K562 (cell line): ENCODE data around the gene TCF3. TPM values are rescaled to one million over a fixed set of nuclear protein-coding genes. Genes with fewer than 3 reads are reported as not detected.

Experiments used
- ATAC-seq: fragments of 200-7000 bp; cut with Tn5 transposase; 3 replicates; pipeline ENCODE4 v1.9.1; 2020; ENCODE audit warnings: moderate library complexity
- BruUV-seq: library from RNA; stranded (reverse); fragments of 400-500 nt; replicated peaks from 2 replicates; lab custom pipeline; 2021; lab: Mats Ljungman, UMichigan
- CTCF ChIA-PET: fragments of 300-600 bp; formaldehyde crosslinking; extraction: SDS; loops from one replicate; lab custom pipeline; 2021; ENCODE audit warnings: low intra/inter-chr PET ratio; lab: Yijun Ruan, JAX
- POLR2A ChIA-PET: fragments of 300-600, 350-650 bp; sonication (Branson Sonifier 250); formaldehyde crosslinking; extraction: SDS; loops from one replicate; lab custom pipeline; 2021; ENCODE audit warnings: antibody characterized with exemption, inconsistent platforms; lab: Yijun Ruan, JAX
- DNase-seq, 4 experiments: peaks; one replicate each; pipeline versions ENCODE4 v3.0.0 to v3.0.0-alpha.2; 2011 to 2018; ENCODE audit warnings: low spot score in 3 of 4, mixed read lengths in 3 of 4; ENCODE audit errors: extremely low read depth in 1 of 4
- FAIRE-seq: peaks from 2 replicates; lab custom pipeline; 2011; peaks lifted over from hg19 to GRCh38; lab: Jason Lieb, UNC
- H2AFZ ChIP-seq: 2 replicates; pipeline ENCODE4 v1.6.0; 2011; ENCODE audit warnings: low read depth, low read length, control low read depth, inconsistent platforms
- H3K27ac ChIP-seq: fragments of 200-600 bp; 3 replicates; pipeline ENCODE4 v1.8.0; 2011; ENCODE audit warnings: low read depth, mild to moderate bottlenecking, control low read depth, inconsistent platforms, low read length, moderate library complexity, mixed read lengths; ENCODE audit errors: extremely low read depth
- H3K27me3 ChIP-seq, 2 experiments: fragments of 300-600 bp in 1 of 2; 2 replicates in 1 of 2; 3 replicates in 1 of 2; pipeline versions ENCODE4 v1.6.0 to v1.8.0; 2011; ENCODE audit warnings: inconsistent platforms in 2 of 2, low read length in 2 of 2, mild to moderate bottlenecking in 1 of 2, mixed read lengths in 1 of 2, moderate library complexity in 1 of 2; ENCODE audit not compliant: control insufficient read depth in 2 of 2, insufficient read depth in 2 of 2
- H3K36me3 ChIP-seq: fragments of 300-600 bp; 3 replicates; pipeline ENCODE4 v1.8.0; 2011; ENCODE audit warnings: mild to moderate bottlenecking, low read length, inconsistent platforms; ENCODE audit not compliant: control insufficient read depth, insufficient read depth
- H3K4me1 ChIP-seq, 2 experiments: fragments of 200-600 bp in 1 of 2; replicated peaks in 1 of 2; 2 replicates in 1 of 2; 3 replicates in 1 of 2; pipeline versions ENCODE4 v1.5.1 to v1.8.0; 2011; ENCODE audit warnings: inconsistent platforms in 2 of 2, low read length in 2 of 2, mild to moderate bottlenecking in 1 of 2, mixed read lengths in 1 of 2, moderate library complexity in 1 of 2; ENCODE audit not compliant: control insufficient read depth in 2 of 2, insufficient read depth in 2 of 2
- H3K4me2 ChIP-seq: 2 replicates; pipeline ENCODE4 v1.6.1; 2011; ENCODE audit warnings: low read length, control low read depth, inconsistent platforms, mixed read lengths; ENCODE audit not compliant: insufficient read depth
- H3K4me3 ChIP-seq: fragments of 200-600 bp; sonication (generic), shearing (Covaris generic); 2 replicates; pipeline ENCODE4 v1.5.1; 2016; ENCODE audit warnings: control low read depth, inconsistent platforms
- H3K79me2 ChIP-seq: fragments of 200-600 bp; 3 replicates; pipeline ENCODE4 v1.8.0; 2011; ENCODE audit warnings: low read length, inconsistent platforms; ENCODE audit not compliant: control insufficient read depth, insufficient read depth
- H3K9ac ChIP-seq, 2 experiments: 2 replicates each; pipeline versions ENCODE4 v1.6.0 to v1.6.1; 2011; ENCODE audit warnings: low read depth in 2 of 2, low read length in 2 of 2, control low read depth in 1 of 2, inconsistent platforms in 1 of 2, mild to moderate bottlenecking in 1 of 2, mixed read lengths in 1 of 2; ENCODE audit not compliant: insufficient read depth in 1 of 2
- H3K9me1 ChIP-seq: one replicate; pipeline ENCODE4 v1.6.0; 2011; ENCODE audit warnings: inconsistent platforms, mild to moderate bottlenecking, low read length, moderate library complexity; ENCODE audit not compliant: control insufficient read depth, insufficient read depth
- H3K9me3 ChIP-seq: replicated peaks from 2 replicates; pipeline ENCODE4 v1.5.1; 2011; ENCODE audit warnings: low read depth, low read length, inconsistent platforms; ENCODE audit not compliant: control insufficient read depth, insufficient read depth
- H4K20me1 ChIP-seq: replicated peaks from 2 replicates; pipeline ENCODE4 v1.6.1; 2011; ENCODE audit warnings: low read length, inconsistent platforms, mixed read lengths; ENCODE audit not compliant: control insufficient read depth, insufficient read depth
- ELF4 ChIP-seq: fragments of 450-650 bp; formaldehyde crosslinking; IDR thresholded peaks from 2 replicates; pipeline ENCODE4 v1.4.0; 2022; ENCODE audit warnings: missing genetic modification characterization
- FOXJ2 ChIP-seq: fragments of 200-800 bp; sonication (Bioruptor generic); IDR thresholded peaks from 2 replicates; pipeline ENCODE4 v1.6.1; 2016; ENCODE audit warnings: missing genetic modification characterization, missing compliant biosample characterization
- MED1 ChIP-seq: sonication (generic); formaldehyde crosslinking; IDR thresholded peaks from 2 replicates; pipeline ENCODE4 v1.8.1; 2023; ENCODE audit warnings: missing genetic modification reagents, borderline replicate concordance
- POLR2G ChIP-seq: fragments of 200-400 bp; formaldehyde crosslinking; IDR thresholded peaks from 2 replicates; pipeline ENCODE4 v1.6.1; 2017; ENCODE audit warnings: low read depth, mild to moderate bottlenecking, antibody characterized with exemption, low read length, moderate library complexity
- SAFB2 ChIP-seq: fragments of 200-400 bp; formaldehyde crosslinking; IDR thresholded peaks from 2 replicates; pipeline ENCODE4 v1.6.1; 2018; ENCODE audit warnings: borderline replicate concordance, low read length, low read depth, moderate library complexity; ENCODE audit not compliant: severe bottlenecking
- SMAD4 ChIP-seq: fragments of 250-450 bp; sonication (Bioruptor Pico); conservative IDR thresholded peaks from 2 replicates; pipeline ENCODE4 v1.8.0; 2021; ENCODE audit warnings: inconsistent platforms, mild to moderate bottlenecking, moderate library complexity
- SNRNP70 ChIP-seq: fragments of 200-400 bp; formaldehyde crosslinking; optimal IDR thresholded peaks from 2 replicates; pipeline ENCODE3; 2017; ENCODE audit warnings: low read depth, low read length
- SRSF7 ChIP-seq: fragments of 200-400 bp; formaldehyde crosslinking; optimal IDR thresholded peaks from 2 replicates; pipeline ENCODE3; 2017; ENCODE audit warnings: mild to moderate bottlenecking, low read depth, low read length
- WGBS: fragments of 100-300 bp; shearing (Covaris generic); methylation state at CpG from one replicate; pipeline ENCODE4 v1.1.6; 2016; ENCODE audit warnings: low coverage, mixed read lengths; ENCODE audit not compliant: insufficient coverage; ENCODE audit errors: missing lambda C conversion rate; 5-methylcytosine and 5-hydroxymethylcytosine counted together
- in situ Hi-C: fragments of 300-500 bp; cut with MboI; formaldehyde crosslinking; loops from 4 replicates; pipeline ENCODE4 v1.15.0; 2018; ENCODE audit warnings: inconsistent platforms, mixed read lengths
- intact Hi-C: fragments of 100-400 bp; cut with micrococcal nuclease; formaldehyde crosslinking; loops from 2 replicates; pipeline ENCODE4 v1.14.2; 2022
- polyA plus RNA-seq, 8 experiments: library from polyadenylated mRNA; depleted of rRNA in 4 of 8; stranded (reverse) in 5 of 8; unstranded in 3 of 8; fragments of >200 nt; fragmentation: Nextera tagmentation in 2 of 8; fragmentation: Illumina TruSeq in 1 of 8; extraction: Ambion mirVana in 2 of 8; extraction: Trizol in 1 of 8; gene quantifications; 2 replicates each; pipeline versions ENCODE4 v1.2.1 to v1.2.3, GENCODE V29; 2011 to 2014; ENCODE audit warnings: inconsistent platforms in 1 of 8, missing spikeins in 1 of 8
- total RNA-seq, 7 experiments: library from RNA; depleted of rRNA in 6 of 7; stranded (reverse); fragments of >200 nt in 6 of 7; fragmentation: Illumina TruSeq in 2 of 7; extraction: Trizol in 2 of 7; gene quantifications; 2 replicates each; pipeline versions ENCODE4 v1.2.1 to v1.2.3, GENCODE V29; 2011 to 2021; ENCODE audit warnings: low replicate concordance in 1 of 7

The TCF3 gene
- total and polyA plus RNA-seq, 9 of the 15 experiments (the other 6 are each of a cell fraction or from before 2014, with no cell fraction given), result 5.6 to 259 (median 84.0) TPM

DNA sequence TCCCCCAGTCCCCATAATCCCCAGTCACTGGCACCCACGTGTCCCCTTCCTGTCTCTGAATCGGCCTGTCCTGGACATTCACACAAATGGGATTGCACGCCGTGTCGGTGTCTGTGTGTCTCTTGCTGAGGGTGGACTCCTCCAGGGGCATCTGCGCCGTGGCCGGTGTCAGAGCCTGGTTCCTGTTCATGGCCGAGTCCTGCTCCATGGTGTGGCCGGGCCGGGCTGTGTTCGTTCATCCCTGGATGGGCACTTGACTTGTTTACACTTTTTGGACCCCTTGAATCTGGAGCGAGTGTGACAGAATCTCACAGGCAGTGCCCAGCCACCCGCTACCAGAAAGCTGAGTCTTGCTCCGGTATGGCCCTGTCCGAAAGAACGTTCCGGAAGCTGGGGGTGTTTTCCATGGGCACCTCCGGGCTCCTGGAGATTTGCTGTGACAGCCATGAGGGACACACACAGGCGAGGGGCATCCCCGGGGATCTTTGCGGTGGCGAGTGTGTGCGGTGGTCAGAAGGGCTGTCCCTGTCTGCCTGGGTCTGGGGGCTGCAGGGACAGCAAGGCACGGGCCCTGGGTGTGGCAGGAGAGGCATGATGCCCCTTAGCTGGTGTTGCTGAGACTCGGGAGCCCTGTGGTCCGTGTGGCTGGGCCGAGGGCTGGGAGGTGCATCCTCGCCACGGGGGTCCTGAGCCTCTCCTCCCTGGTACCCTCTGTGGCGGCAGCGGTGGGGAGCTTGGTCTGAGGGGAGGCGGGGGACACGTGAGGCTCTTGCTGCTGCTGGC, 77.9 kb downstream of the TCF3 start:
- no TSS peak for BruUV-seq
- 81% methylated on average over 25 of the region's 34 CpGs for WGBS
- H3K4me1 ChIP-seq, result peaks cover 7 to 50% of the 10 kb centered on the region in 2 experiments; a peak in 3 of 5 replicates
- POLR2A ChIA-PET, result interaction anchor here (0.6 to 4.0 kb wide), 4 partner anchors 16 to 553 kb away, joined by 3 to 40 read pairs (median 4); partner anchors contain the start of gene MBD3
- no peak overlapping the region for H3K4me3 ChIP-seq
- H3K79me2 ChIP-seq, result no peaks in the 10 kb centered on the region
- no peak overlapping the region for H3K27ac ChIP-seq
- no peak overlapping the region for H3K4me2 ChIP-seq
- no peak for FAIRE-seq
- no peak overlapping the region for H2AFZ ChIP-seq
- H3K9me1 ChIP-seq, result no peaks in the 10 kb centered on the region
- H3K36me3 ChIP-seq, result peaks cover 31% of the 10 kb centered on the region; the same call in 1 of the 3 replicates
- in situ Hi-C loops (no loop called here), intact Hi-C loops (no loop called here)
- no peak for TF ChIP-seq FOXJ2
- TF ChIP-seq ELF4 (CRISPR knock-in tag), result no peak
- TF ChIP-seq SMAD4, result no peak
- no peak for TF ChIP-seq SRSF7
- peak; percentile 75 for TF ChIP-seq POLR2G
- no peak for TF ChIP-seq SNRNP70
- no peak for TF ChIP-seq SAFB2
- TF ChIP-seq MED1 (CRISPR knock-in tag), result no peak
- CTCF ChIA-PET, result no interaction called here
- H3K9me3 ChIP-seq, result no peaks in the 10 kb centered on the region
- ATAC-seq, result no peak
- peak overlapping the region in 1 of 2 experiments; percentile 78; a peak in 2 of 4 replicates for H3K9ac ChIP-seq
- H4K20me1 ChIP-seq, result no peaks in the 10 kb centered on the region; the same call in 1 of the 2 replicates
- H3K27me3 ChIP-seq, result no peaks in the 10 kb centered on the region
- peak in 1 of 4 experiments; percentile 7 for DNase-seq
